Measurements from ENCODE around the gene RNF220. TPM values are rescaled to one million over a fixed set of nuclear protein-coding genes. Genes with fewer than 3 reads are reported as not detected.

RNF220 gene
- total and polyA plus RNA-seq, 9 of the 15 experiments (the other 6 are each of a cell fraction or from before 2014, with no cell fraction given), result 5.1 to 117 (median 66.9) TPM

- TF ChIP-seq, protein P1, sequence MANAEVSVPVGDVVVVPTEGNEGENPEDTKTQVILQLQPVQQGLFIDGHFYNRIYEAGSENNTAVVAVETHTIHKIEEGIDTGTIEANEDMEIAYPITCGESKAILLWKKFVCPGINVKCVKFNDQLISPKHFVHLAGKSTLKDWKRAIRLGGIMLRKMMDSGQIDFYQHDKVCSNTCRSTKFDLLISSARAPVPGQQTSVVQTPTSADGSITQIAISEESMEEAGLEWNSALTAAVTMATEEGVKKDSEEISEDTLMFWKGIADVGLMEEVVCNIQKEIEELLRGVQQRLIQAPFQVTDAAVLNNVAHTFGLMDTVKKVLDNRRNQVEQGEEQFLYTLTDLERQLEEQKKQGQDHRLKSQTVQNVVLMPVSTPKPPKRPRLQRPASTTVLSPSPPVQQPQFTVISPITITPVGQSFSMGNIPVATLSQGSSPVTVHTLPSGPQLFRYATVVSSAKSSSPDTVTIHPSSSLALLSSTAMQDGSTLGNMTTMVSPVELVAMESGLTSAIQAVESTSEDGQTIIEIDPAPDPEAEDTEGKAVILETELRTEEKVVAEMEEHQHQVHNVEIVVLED (CRISPR knock-in tag; IDR thresholded peaks at IDR 0.05), result no peak
- no peak for TF ChIP-seq SAP30 (IDR thresholded peaks at IDR 0.05; ENCODE audit: borderline replicate concordance, insufficient read depth, low read depth, low read length, poor library complexity, severe bottlenecking)
- TF ChIP-seq ZKSCAN1 (IDR thresholded peaks at IDR 0.05; ENCODE audit: low read depth, low read length), result no peak
- TF ChIP-seq KLF6 (CRISPR knock-in tag; IDR thresholded peaks at IDR 0.05; ENCODE audit: borderline replicate concordance), result no peak
- no peak for TF ChIP-seq ATF1 (CRISPR knock-in tag; IDR thresholded peaks at IDR 0.05)
- TF ChIP-seq ATF1 (tag; IDR thresholded peaks at IDR 0.05), result no peak
- TF ChIP-seq TOE1 (IDR thresholded peaks at IDR 0.05; ENCODE audit: borderline replicate concordance), result no peak
- no peak for TF ChIP-seq TOE1 (CRISPR knock-in tag; IDR thresholded peaks at IDR 0.05; ENCODE audit: borderline replicate concordance, low read depth)
- 0 out of 2 replicates have a peak, but pooled peaks have one; percentile 60 for TF ChIP-seq SP1 (CRISPR knock-in tag; IDR thresholded peaks at IDR 0.05)
- no peak for TF ChIP-seq ESRRB (CRISPR knock-in tag; IDR thresholded peaks at IDR 0.05; ENCODE audit: borderline replicate concordance)
- peak; percentile 57; the same call in 1 of the 2 replicates for TF ChIP-seq TAL1 (IDR thresholded peaks at IDR 0.05)
- TF ChIP-seq NR2C2 (CRISPR knock-in tag; IDR thresholded peaks at IDR 0.05), result no peak
- TF ChIP-seq NR2C2 (tag; IDR thresholded peaks at IDR 0.05), result no peak
- TF ChIP-seq RHOXF2B (CRISPR knock-in tag; conservative IDR thresholded peaks at IDR 0.05), result no peak
- no peak for TF ChIP-seq MTA3 (IDR thresholded peaks at IDR 0.05; ENCODE audit: borderline replicate concordance)
- TF ChIP-seq KLF13 (tag; IDR thresholded peaks at IDR 0.05; ENCODE audit: borderline replicate concordance, low read depth), result no peak
- TF ChIP-seq RFX7 (CRISPR knock-in tag; IDR thresholded peaks at IDR 0.05), result no peak
- TF ChIP-seq ZFP36 (IDR thresholded peaks at IDR 0.05; ENCODE audit: low read depth, low read length, partially characterized antibody), result no peak
- no peak for TF ChIP-seq KDM4B (IDR thresholded peaks at IDR 0.05; ENCODE audit: borderline replicate concordance in 2 of 2, low read depth in 1 of 2)
- TF ChIP-seq ZNF586 (CRISPR knock-in tag; conservative IDR thresholded peaks at IDR 0.05), result no peak
- TF ChIP-seq SRF (CRISPR knock-in tag; IDR thresholded peaks at IDR 0.05), result no peak
- TF ChIP-seq L3MBTL2 (IDR thresholded peaks at IDR 0.05), result peak; percentile 22; the same call in 1 of the 2 replicates
- TF ChIP-seq FOXA3 (CRISPR knock-in tag; conservative IDR thresholded peaks at IDR 0.05 in 1 of 2, IDR thresholded peaks at IDR 0.05 in 1 of 2), result no peak
- TF ChIP-seq, protein P2, sequence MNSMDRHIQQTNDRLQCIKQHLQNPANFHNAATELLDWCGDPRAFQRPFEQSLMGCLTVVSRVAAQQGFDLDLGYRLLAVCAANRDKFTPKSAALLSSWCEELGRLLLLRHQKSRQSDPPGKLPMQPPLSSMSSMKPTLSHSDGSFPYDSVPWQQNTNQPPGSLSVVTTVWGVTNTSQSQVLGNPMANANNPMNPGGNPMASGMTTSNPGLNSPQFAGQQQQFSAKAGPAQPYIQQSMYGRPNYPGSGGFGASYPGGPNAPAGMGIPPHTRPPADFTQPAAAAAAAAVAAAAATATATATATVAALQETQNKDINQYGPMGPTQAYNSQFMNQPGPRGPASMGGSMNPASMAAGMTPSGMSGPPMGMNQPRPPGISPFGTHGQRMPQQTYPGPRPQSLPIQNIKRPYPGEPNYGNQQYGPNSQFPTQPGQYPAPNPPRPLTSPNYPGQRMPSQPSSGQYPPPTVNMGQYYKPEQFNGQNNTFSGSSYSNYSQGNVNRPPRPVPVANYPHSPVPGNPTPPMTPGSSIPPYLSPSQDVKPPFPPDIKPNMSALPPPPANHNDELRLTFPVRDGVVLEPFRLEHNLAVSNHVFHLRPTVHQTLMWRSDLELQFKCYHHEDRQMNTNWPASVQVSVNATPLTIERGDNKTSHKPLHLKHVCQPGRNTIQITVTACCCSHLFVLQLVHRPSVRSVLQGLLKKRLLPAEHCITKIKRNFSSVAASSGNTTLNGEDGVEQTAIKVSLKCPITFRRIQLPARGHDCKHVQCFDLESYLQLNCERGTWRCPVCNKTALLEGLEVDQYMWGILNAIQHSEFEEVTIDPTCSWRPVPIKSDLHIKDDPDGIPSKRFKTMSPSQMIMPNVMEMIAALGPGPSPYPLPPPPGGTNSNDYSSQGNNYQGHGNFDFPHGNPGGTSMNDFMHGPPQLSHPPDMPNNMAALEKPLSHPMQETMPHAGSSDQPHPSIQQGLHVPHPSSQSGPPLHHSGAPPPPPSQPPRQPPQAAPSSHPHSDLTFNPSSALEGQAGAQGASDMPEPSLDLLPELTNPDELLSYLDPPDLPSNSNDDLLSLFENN (IDR thresholded peaks at IDR 0.05; ENCODE audit: low read depth in 2 of 2, low read length in 2 of 2), result 0 out of 4 replicates have a peak, but pooled peaks of 1 of the 2 experiments have one; percentile 10
Measured at GRCh38 chr1:44632598-44632997, 227.5 kb downstream of the RNF220 start (continued).

Data from K562 (cell line).